Renal cortex interstitium (tissue), 11 donors: ENCODE results near the gene SPX. TPM values are rescaled to one million over a fixed set of nuclear protein-coding genes. Genes with fewer than 3 reads are reported as not detected.
A peak's percentile ranks its signal among the peaks of the same experiment; 100 is the strongest.

Experiments
- DNase-seq, 11 donors: peaks; one replicate each; pipeline ENCODE4 v3.0.0-alpha.2; 2013; ENCODE audit warnings: low read depth in 9 of 11, low spot score in 4 of 11; ENCODE audit errors: extremely low read depth in 1 of 11
- polyA plus RNA-seq, 3 donors: library from polyadenylated mRNA; unstranded; fragments of 120-200 nt; gene quantifications; one replicate each; pipeline ENCODE4 v1.2.1, GENCODE V29; 2013; ENCODE audit not compliant: insufficient read length in 3 of 3

SPX gene
- polyA plus RNA-seq, 3 donors: 13.2 to 17.0 (median 15.5) TPM

DNA sequence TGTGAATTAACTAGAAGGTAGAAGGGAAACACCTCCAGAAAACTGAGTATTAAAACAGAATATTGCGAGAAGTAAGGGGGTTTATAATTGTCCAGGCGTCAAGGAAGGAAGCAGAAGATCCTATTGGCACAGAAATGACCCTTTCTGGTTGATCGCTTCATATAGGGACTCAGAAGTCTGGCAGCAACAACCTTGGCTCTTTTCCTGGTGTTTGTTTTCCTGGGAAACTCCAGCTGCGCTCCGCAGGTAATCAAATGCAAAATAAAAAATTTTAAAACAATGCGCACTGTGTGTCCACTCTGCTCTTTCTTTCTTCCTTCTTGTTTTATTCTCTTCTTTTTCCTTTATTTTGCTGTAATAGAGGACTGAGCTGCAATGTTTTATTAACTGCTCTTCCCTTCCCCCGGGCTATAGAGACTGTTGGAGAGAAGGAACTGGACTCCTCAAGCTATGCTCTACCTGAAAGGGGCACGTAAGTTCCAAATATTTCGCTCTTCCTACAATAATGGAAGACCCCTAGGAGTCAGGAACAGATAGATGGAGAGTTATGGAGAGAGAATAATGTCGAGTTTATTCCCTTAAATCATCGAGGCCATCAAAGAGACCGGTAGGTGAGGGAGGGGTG is 737 bp downstream of the SPX start:
- DNase-seq: no peak

DNA sequence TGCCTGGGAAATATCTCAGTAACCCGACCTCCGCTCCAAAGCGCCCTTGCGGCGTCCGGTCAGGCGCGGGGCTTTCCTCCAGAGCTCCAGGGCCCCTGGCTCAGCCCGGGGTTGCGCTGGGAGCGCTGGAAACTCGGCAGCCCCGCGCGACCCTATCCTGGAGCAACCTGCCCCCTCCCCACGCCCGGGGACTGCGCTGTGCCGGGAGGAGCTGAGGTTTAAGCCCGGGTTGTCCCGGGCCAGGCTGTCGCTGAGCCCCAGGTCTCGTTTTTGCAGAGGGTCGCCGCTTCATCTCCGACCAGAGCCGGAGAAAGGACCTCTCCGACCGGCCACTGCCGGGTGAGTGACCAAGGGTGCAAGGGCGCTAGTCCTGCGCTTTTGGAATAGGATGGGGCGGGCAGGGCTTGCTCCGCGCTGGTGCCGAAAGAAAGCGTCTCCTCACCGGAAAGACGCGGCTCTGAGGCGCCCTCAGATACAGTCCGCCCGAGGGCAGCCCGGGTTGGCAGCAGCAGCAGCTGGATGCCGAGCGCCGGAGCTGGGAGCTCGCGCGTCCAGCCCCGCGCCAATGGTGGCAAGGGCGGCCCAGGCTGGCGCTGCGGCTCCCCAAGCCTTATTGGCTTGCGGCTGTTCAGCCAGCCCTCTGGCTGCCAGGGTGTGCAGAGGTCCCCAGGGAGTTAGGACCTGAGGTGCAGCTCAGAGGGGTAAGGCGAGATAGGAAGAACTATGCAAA is 1.5 kb downstream of the SPX start:
- DNase-seq: peak in 4 of 11 donors; percentile 31 to 46 (median 36)

DNA sequence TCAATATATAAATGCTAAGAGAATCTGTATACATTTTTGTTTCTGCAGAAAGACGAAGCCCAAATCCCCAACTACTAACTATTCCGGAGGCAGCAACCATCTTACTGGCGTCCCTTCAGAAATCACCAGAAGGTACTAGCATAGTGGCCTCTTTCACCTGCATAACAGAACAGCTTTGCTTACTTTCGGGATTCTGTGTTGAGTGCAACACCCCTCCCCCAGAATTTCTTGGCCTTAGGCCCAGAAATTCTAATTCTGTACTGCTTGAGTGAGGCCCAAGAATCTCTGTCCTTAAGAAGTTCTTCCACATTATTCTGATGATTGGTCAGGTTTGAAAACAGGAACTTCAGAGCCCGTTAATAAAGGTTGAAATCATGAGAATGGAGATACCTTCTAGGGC is 2.9 kb downstream of the SPX start:
- DNase-seq: peak in 6 of 11 donors; percentile 25 to 63 (median 30)

DNA sequence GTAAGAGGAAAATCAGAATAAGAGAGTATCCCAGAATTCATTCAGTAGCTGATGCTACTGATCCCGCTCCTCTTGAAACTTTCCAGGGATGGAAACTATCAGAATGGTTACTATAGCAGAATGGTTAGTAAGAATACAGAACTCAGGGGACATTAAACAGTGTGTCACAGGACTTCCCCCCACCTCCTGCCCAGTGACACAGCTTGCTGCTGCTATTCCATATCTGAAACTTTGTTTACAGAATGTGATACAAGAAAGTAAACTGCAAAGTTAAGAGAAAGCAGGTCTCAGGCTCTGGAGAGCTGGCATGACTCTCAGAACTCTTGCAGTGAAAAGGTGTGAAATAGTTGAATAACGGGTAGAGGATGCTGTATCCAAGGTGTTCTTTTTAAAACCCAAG is 3.4 kb downstream of the SPX start:
- no peak for DNase-seq

DNA sequence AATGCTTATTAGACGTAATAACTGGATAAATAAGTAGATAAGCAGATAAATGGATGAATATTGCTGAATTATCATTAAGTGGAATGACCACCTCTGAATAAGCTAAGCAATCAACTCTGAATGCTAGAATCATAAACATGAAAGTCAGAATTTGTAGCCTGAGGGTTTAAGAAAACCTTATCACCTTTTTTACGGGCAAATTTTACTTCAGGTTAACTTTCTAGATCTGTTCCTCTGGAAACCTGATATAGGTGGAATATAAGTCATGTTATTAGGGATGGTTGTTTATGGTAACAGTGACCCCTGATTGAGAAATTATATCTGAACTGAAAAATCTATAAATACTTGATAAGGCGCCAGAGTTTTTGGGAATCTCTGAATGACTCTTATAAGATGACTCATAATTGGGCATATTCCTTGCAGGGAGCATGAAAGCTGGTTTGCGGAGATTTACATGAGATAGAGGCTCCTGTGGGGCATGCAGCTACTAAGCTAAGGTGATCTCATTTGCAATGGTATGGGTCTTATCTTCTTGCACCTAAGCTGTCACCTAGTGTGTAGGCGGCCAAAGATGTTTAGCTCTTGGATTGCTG is 12.1 kb downstream of the SPX start:
- no peak for DNase-seq

DNA sequence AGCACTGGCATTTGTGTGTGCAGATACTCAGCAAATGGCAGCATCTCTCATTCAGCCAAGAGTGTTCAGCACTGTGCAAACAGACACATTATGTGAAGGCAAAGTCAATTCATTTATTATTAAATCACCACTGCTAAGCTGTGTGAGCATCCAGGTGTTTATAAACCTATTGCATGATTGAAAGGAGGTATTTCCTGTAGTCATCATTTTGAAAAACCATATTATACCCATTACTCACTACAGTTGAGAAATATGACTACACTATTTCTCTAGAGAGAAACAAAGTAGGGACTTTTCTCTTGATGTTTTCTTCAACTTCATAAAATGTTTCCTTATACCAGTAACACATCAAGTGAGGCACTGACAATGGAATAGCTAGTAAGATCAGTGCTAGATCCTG is 13.7 kb downstream of the SPX start:
- no peak for DNase-seq

DNA sequence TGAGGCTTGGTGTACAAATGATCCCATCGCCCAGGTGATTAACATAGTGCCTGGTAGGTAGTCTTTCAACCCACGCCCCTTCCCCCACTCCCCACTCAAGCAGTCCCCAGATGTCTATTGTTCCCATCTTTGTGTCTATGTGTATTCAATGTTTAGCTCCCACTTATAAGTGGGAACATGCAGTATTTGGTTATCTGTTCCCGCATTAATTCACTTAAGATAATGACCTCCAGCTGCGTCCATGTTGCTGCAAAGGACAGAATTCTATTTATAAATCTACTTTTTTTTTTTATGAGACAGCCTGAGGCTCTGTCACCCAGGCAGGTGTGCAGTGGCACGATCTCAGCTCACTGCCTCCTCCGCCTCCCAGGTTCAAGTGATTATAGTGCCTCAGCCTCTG is 15.7 kb downstream of the SPX start:
- DNase-seq: no peak

DNA sequence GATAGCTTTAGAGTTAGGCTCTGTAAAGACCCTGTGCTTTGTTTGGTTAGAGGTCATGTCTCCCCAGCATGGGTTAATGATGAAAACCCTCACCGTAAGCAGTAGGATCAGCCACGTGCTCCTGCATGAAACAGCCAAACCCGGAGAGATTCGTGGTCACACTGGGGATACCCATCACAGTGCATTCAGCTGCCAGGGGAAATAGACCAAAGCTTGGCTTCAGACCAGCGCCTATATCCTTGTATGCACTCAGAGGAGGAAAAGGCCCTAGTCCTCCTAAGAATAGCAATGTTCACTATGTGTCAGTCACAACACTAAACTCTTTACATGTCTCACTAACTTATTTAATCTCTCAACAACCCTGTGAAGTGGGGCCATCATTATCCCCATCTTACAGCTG is 16.3 kb downstream of the SPX start:
- DNase-seq: no peak

DNA sequence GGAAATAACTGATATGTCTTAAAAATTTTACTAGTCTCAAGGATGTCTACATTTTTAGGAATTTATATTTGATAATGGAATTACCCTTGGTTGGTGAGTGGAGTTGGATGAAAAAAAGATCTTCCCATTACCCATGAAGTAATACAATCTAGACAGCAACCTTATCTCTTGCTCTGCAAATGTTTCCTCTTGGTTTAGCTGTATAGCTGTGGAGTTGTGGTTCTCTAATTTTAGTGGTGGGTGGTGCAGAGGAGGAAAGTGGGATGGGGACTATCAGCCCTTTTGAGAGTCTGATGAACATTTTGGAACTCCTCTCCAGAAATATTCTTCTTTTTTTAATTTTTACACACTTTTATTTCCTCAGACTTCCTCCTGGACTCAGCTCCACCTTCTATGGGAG is 17.1 kb downstream of the SPX start:
- DNase-seq: no peak

DNA sequence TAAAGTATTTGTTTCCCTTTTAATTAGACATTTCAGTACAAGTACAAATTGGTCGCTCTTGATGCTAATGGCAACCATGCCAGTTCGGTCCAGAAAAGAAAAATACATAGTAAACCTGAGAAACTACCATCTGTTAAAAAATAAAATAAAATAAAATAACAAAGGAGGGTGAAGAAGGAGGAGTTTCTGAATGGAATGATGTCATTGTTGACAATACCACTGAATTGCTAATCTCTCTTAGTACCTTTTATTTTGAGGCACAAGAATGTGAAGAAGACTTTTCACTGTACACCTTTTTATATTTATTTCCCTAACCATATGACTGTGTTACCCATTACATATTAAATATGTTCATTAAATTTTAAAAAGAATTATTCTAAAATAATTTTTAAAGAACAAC is 19.5 kb downstream of the SPX start:
- DNase-seq: no peak

DNA sequence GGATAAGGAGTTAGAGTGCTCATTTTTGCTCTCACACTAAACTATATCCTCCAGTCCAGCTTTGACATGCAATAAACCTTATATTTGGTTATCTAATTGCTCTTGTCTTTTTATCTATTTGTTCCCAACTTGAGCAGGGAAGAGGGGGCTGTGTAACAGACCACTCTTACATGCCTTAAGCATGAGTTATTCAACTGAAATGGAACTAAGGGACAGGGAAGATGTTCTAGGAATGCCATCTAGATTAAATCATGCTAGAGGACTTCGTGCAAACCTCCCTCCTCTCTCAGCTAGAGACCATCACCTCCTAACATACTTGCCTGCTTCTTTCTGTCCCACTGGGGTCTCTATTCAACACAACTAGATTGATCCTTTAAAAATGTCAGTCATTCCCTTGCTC is 20.6 kb downstream of the SPX start:
- no peak for DNase-seq

DNA sequence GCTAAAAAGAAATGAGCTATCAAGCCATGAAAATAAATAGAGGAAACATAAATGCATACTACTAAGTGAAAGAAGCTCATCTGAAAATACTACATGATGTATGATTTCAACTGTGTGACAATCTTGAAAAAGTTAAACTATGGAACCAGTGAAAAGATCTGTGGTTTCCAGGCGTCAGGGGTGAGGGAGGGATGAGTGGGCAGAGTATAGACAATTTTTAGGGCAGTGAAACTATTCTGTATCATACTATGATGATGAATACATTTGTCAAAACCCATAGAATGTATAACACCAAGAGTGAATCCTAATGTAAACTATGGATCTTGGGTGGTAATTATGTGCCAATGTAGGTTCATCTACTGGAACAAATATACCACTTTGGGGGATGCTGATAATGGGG is 21.3 kb downstream of the SPX start:
- DNase-seq: no peak

DNA sequence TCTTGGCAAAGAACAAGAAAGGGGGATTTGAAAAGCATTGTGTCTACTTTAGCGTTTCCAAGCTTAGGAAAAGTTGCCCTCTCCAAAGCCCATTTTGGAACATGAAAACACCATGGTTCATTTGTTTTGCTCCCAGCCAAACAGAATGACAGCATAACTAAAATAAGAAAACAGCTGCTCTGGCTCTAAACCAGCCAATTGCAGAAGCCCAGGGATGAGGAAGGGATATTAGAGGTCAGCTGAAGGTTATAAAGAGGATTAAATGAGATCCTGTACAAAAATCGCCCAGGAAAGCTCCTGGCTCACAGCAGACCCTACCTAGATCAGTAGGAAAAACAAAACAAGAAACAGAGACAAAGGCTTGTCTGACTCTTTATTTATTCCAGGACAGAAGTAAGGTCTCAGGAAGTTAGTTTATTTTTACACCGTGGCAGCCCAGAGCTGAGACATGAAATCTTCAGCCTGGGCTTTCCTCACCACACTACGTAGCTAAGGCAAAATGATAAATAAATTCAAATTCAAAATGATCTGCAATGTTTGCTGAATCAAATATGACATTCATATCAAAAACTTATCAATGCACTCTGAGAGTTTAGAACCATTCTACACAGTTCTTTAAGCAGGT is 25.9 kb downstream of the SPX start:
- no peak for DNase-seq

DNA sequence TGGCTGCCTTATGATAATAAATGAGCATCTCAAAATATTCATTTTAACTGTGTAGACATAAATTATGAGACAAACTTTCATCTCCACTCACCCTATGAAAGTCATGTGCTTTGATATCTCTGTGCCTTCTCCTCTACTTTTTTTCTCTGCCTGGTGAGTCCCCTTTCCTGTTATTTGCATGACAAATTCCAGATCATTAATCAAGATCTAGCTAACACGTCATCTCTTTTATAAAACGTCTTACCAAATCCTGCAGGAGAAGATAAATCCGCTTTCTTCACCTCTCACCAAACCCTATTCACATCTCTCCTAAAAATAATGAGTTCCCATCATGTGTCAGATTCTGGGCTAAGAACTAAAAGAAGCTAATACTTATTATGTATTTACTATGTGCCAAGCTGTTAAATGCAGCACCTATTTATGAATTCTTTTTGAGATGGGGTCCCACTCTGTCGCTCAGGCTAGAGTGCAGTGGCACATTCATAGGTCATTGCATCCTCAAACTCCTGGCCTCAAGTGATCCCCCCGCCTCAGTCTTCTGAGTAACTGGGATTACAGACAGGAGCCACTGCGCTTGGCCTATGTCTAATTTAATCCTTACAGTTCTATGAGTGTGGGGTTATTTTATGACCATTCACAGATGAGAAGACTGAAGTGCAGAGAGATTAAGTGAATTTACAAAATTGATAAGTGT is 26.7 kb downstream of the SPX start:
- no peak for DNase-seq

DNA sequence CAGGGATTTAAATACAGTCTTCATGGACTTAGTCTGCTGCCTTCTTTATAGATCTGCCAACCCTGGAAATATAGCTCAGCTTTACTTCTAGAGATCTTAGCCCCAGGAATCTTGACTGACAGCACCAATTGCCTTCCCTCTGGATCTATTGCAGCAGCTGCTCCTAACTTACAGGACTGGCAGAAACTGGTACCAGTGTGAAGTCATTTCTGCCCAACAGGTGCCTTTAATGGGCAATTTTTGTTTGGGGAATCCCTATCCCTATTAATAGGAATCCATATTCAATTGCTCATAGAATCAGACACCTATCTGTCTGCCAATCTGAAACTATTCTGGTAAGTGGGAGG is 27.2 kb downstream of the SPX start:
- no peak for DNase-seq

DNA sequence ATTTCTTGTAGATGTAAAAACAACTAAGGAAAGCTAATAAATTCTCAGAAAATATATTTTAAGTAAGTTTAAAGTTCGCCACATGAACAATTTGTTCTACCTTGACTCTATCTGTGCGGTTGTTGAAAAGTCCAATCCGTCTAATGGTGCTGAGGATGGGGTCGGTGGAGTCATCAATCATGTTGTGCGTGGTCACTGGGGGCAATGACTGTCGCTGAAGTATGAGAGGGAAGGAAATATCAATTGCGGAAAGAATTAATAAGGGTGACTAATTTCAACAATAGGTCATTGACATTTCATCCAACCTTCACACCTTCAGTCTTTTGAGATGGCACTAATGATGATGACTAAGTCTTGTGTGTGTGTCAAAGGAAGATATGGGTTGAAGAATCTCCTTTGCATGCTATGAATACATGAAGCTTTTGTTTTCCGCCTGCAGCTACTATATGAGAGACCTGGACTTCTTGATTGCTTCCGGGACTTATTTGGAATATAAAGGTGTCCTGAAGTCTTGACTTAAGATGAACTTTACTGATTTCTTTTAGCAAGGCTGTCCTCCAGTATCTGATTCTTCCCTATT is 32.1 kb downstream of the SPX start:
- no peak for DNase-seq

DNA sequence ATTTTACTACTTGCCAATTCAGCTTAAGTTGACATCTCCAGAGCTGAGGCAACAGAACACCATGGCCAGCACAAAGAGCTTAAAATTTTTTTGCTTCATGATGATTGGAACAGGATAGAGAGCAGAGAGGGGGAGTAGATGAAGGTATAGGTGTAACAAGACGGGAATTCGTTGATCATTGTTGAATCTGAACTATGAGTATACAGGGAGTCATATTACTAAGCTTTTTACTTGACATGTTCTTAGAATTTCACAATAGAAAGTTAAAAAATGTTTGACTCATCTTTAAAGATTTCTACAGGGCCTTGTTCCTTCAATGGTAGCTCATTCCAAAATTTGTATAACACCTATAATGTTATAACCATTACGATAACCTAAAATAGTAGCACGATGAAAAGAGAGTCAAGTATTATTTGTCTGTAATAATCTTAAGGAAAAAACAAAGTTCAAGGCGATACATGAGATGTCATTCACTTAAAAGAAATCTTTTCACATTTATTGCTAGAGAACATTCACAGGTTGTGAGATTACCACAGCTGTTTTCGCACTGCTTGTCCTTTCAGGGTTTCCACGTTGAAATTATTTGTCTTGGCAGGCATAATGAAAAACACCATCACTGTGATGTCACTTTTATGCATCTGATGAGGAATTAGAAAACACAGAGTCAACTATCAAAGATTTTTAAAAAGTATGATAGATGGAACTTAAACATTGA is 33.9 kb downstream of the SPX start:
- DNase-seq: no peak

DNA sequence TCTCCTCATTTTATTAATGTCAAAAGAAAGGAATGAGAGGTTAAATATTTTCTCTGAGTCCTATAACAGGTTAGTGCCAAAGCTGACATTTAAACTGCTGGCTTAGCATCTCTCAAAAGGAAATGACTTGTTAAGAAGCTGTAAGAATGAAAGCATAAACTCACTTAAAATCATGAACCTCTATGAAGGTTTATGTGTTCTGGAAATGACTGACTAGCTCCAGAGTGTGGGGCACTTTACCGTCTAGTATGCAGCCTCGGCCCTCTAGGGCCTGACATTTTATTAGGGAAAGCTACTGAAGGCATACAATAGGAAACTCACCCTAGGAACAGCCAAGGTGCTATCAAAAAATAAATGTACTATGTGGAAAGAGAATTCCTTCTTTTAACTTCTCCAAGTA is 35.1 kb downstream of the SPX start:
- no peak for DNase-seq

DNA sequence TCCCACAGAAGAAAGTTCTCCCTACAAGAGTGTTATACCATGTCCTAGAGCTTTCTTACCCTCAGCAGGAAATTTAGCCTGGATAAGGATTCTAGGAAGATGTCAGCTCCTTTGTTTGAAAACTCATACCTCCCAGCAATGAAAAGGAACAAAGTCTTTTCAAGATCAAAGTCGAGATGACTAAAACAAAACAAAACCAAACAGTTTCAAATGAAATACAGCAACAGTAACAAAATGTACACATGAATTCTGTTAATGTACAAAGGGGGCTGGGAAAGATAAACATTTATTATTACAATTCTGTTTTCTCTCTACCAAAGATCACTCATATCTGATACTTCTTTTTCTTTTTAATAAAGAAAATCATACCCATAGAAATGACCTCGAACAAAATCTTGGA is 36.8 kb downstream of the SPX start:
- DNase-seq: no peak
